ENCODE data around the gene WDR7.

Gene WDR7

GRCh38 chr18:56722518-56722917 is 71.4 kb downstream of the WDR7 start:
- no peak for DNase-seq (ENCODE audit: low read depth)

GRCh38 chr18:56723068-56723467 is 71.9 kb downstream of the WDR7 start:
- DNase-seq (ENCODE audit: low read depth): no peak

- no peak for DNase-seq (ENCODE audit: low read depth)
Measured at GRCh38 chr18:56723706-56724105, 72.5 kb downstream of the WDR7 start.

GRCh38 chr18:56726906-56727305 is 75.7 kb downstream of the WDR7 start:
- DNase-seq (ENCODE audit: low read depth): no peak

GRCh38 chr18:56727399-56727798 is 76.2 kb downstream of the WDR7 start:
- DNase-seq (ENCODE audit: low read depth): no peak

GRCh38 chr18:56728741-56729140 is 77.6 kb downstream of the WDR7 start:
- no peak for DNase-seq (ENCODE audit: low read depth)

- DNase-seq (ENCODE audit: low read depth): no peak
Measured at GRCh38 chr18:56738184-56738583, 87.0 kb downstream of the WDR7 start.

GRCh38 chr18:56739731-56740130 is 88.6 kb downstream of the WDR7 start:
- no peak for DNase-seq (ENCODE audit: low read depth)

GRCh38 chr18:56740645-56741044 is 89.5 kb downstream of the WDR7 start:
- no peak for DNase-seq (ENCODE audit: low read depth)

- no peak for DNase-seq (ENCODE audit: low read depth)
Measured at GRCh38 chr18:56741685-56742084, 90.5 kb downstream of the WDR7 start.

- DNase-seq (ENCODE audit: low read depth): no peak
Measured at GRCh38 chr18:56743115-56743514, 92.0 kb downstream of the WDR7 start.

- DNase-seq (ENCODE audit: low read depth): no peak
Measured at GRCh38 chr18:56747032-56747658, 96.0 kb downstream of the WDR7 start.

- no peak for DNase-seq (ENCODE audit: low read depth)
Measured at GRCh38 chr18:56747857-56748256, 96.7 kb downstream of the WDR7 start.

- DNase-seq (ENCODE audit: low read depth): peak; percentile 42
Measured at GRCh38 chr18:56748698-56749268, 97.6 kb downstream of the WDR7 start.

GRCh38 chr18:56756966-56757365 is 105.8 kb downstream of the WDR7 start:
- no peak for DNase-seq (ENCODE audit: low read depth)

GRCh38 chr18:56770097-56770496 is 118.9 kb downstream of the WDR7 start:
- DNase-seq (ENCODE audit: low read depth): no peak

- DNase-seq (ENCODE audit: low read depth): peak; percentile 53
Measured at GRCh38 chr18:56770873-56771272, 119.7 kb downstream of the WDR7 start.

GRCh38 chr18:56775701-56776100 is 124.5 kb downstream of the WDR7 start:
- DNase-seq (ENCODE audit: low read depth): no peak

GRCh38 chr18:56787390-56787789 is 136.2 kb downstream of the WDR7 start:
- no peak for DNase-seq (ENCODE audit: low read depth)

GRCh38 chr18:56789004-56789888 is 138.1 kb downstream of the WDR7 start:
- DNase-seq (ENCODE audit: low read depth): peak; percentile 38

- DNase-seq (ENCODE audit: low read depth): no peak
Measured at GRCh38 chr18:56789889-56790180, 138.7 kb downstream of the WDR7 start.

GRCh38 chr18:56795381-56795780 is 144.2 kb downstream of the WDR7 start:
- peak; percentile 28 for DNase-seq (ENCODE audit: low read depth)

- no peak for DNase-seq (ENCODE audit: low read depth)
Measured at GRCh38 chr18:56799756-56800155, 148.6 kb downstream of the WDR7 start.

All from amniotic epithelial cell (primary cell).